Panc1 (cell line): ENCODE measurements around the gene SARDH. TPM values are rescaled to one million over a fixed set of nuclear protein-coding genes. Genes with fewer than 3 reads are reported as not detected.

ENCODE experiments used
- ATAC-seq: fragments of 200-7000 bp; cut with Tn5 transposase; 2 replicates; pipeline ENCODE4 v1.9.1; 2020; ENCODE audit warnings: mild to moderate bottlenecking, moderate library complexity
- BruUV-seq: library from RNA; stranded (reverse); fragments of 400-500 nt; replicated peaks from 2 replicates; lab custom pipeline; 2021; lab: Mats Ljungman, UMichigan
- CTCF ChIA-PET: fragments of 300-600 bp; sonication (Branson Sonifier 250); formaldehyde crosslinking; loops from one replicate; lab custom pipeline; 2022; ENCODE audit warnings: antibody characterized with exemption; lab: Charles Lee
- POLR2A ChIA-PET: fragments of 300-600 bp; sonication (Branson Sonifier 250); formaldehyde crosslinking; loops from one replicate; lab custom pipeline; 2022; ENCODE audit warnings: antibody characterized with exemption; lab: Charles Lee
- DNase-seq: peaks from one replicate; pipeline ENCODE4 v3.0.0-alpha.2; 2010; ENCODE audit warnings: low read depth, low spot score
- H3K27ac ChIP-seq: 2 replicates; pipeline ENCODE4 v1.5.1; 2011; ENCODE audit warnings: mild to moderate bottlenecking, low read length, inconsistent platforms
- H3K27me3 ChIP-seq: fragments of 200-500 bp; sonication (Bioruptor generic); 2 replicates; pipeline ENCODE4 v1.6.0; 2014; ENCODE audit warnings: low read length, inconsistent platforms; ENCODE audit not compliant: control insufficient read depth, insufficient read depth
- H3K36me3 ChIP-seq: fragments of 200-500 bp; sonication (Bioruptor generic); 2 replicates; pipeline ENCODE4 v1.5.1; 2014; ENCODE audit warnings: inconsistent platforms, mild to moderate bottlenecking, low read length, moderate library complexity; ENCODE audit not compliant: control insufficient read depth, insufficient read depth
- H3K4me1 ChIP-seq: 2 replicates; pipeline ENCODE4 v1.5.1; 2011; ENCODE audit warnings: inconsistent platforms, mild to moderate bottlenecking, low read length, moderate library complexity; ENCODE audit not compliant: control insufficient read depth, insufficient read depth
- H3K4me3 ChIP-seq, 2 experiments: 2 replicates each; pipeline ENCODE4 v1.5.1; 2011 to 2012; ENCODE audit warnings: low read depth in 2 of 2, low read length in 2 of 2, mild to moderate bottlenecking in 2 of 2, inconsistent platforms in 1 of 2, moderate library complexity in 1 of 2
- H3K9me3 ChIP-seq: fragments of 200-500 bp; sonication (Bioruptor generic); 2 replicates; pipeline ENCODE4 v1.5.1; 2014; ENCODE audit warnings: low read depth, mild to moderate bottlenecking, inconsistent platforms, low read length, moderate library complexity; ENCODE audit not compliant: control insufficient read depth, insufficient read depth
- POLR2AphosphoS5 ChIP-seq: IDR thresholded peaks from 2 replicates; pipeline ENCODE4 v1.6.1; 2012; ENCODE audit warnings: mild to moderate bottlenecking, low read depth, low read length, moderate library complexity
- SIN3A ChIP-seq: IDR thresholded peaks from 2 replicates; pipeline ENCODE4 v1.6.1; 2012; ENCODE audit warnings: low read depth, mild to moderate bottlenecking, low read length, moderate library complexity, borderline replicate concordance; ENCODE audit not compliant: insufficient read depth
- TCF7L2 ChIP-seq: IDR thresholded peaks from 2 replicates; pipeline ENCODE4 v1.6.1; 2011; ENCODE audit warnings: mild to moderate bottlenecking, low read depth, low read length, inconsistent platforms
- in situ Hi-C: cut with HindIII; loops from 2 replicates; pipeline ENCODE4 v1.10.0; 2016; ENCODE audit warnings: low sequenced_read_pairs, low pct_unique_long_range_greater_than_20kb
- intact Hi-C: fragments of 100-400 bp; cut with micrococcal nuclease; formaldehyde crosslinking; loops from one replicate; pipeline ENCODE4 v1.10.0; 2022; ENCODE audit not compliant: unreplicated experiment
- total RNA-seq: library from RNA; stranded (reverse); gene quantifications from one replicate; pipeline ENCODE4 v1.2.1, GENCODE V29; 2021; ENCODE audit not compliant: unreplicated experiment
- TF ChIP-seq, protein P1 (sequence below): fragments of 450-650 bp; IDR thresholded peaks from 2 replicates; pipeline ENCODE4 v1.5.1; 2017; ENCODE audit warnings: mild to moderate bottlenecking
- TF ChIP-seq, protein P2 (sequence below), 2 experiments: IDR thresholded peaks; 2 replicates each; pipeline ENCODE4 v1.6.1; 2011 to 2012; ENCODE audit warnings: low read depth in 2 of 2, control low read depth in 1 of 2, low read length in 1 of 2, mild to moderate bottlenecking in 1 of 2, moderate library complexity in 1 of 2; ENCODE audit not compliant: insufficient read depth in 1 of 2

The SARDH gene
- total RNA-seq, 1 experiment from 2014 or later, result 0.13 TPM

DNA sequence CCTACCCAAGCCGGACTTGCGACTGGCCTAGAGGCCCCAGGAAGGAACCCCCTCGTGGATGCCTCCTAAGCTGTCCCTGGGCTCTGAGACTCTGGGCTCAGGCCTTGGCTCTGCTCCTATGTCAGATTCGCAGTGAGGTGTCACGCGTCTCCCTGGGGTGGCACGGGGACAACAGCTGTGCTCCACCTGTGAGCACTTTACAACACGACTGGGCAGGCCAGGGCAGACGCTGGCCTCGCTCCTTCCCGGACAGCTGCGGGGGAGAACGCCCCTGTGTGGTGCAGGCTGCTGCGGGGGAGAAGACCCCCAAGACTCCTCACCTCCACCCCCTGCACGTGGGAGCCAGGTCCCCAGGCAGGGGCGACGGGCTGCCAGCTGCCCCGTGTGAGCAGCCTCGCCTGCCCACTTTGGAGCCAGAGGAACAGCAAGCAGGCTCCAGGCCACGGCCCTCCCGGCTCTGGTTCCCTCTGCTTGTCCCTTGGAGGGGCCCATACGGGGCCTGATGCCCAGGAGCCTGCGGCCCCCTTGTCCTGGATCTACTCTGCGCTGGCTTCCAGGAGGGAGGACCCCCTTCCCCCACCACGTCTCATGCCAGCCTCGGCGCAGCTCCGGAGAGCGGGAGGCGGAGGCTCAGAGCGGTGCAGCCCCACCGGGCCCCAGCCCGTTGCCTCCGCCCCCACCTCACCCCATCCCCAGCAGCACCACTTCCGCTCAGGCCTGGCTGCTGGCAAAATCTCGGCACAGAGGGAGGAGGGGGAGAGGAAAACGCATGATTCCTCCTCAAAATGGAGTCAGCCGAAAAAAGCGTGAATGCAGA is 36.0 kb downstream of the SARDH start:
- BruUV-seq, result no TSS peak
- H3K4me3 ChIP-seq, result no peak overlapping the region
- no peak for DNase-seq
- TF ChIP-seq SIN3A (no peak), POLR2AphosphoS5 (no peak), TCF7L2 (no peak)
- TF ChIP-seq, protein P1, sequence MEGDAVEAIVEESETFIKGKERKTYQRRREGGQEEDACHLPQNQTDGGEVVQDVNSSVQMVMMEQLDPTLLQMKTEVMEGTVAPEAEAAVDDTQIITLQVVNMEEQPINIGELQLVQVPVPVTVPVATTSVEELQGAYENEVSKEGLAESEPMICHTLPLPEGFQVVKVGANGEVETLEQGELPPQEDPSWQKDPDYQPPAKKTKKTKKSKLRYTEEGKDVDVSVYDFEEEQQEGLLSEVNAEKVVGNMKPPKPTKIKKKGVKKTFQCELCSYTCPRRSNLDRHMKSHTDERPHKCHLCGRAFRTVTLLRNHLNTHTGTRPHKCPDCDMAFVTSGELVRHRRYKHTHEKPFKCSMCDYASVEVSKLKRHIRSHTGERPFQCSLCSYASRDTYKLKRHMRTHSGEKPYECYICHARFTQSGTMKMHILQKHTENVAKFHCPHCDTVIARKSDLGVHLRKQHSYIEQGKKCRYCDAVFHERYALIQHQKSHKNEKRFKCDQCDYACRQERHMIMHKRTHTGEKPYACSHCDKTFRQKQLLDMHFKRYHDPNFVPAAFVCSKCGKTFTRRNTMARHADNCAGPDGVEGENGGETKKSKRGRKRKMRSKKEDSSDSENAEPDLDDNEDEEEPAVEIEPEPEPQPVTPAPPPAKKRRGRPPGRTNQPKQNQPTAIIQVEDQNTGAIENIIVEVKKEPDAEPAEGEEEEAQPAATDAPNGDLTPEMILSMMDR, result no peak
- TF ChIP-seq, protein P2, sequence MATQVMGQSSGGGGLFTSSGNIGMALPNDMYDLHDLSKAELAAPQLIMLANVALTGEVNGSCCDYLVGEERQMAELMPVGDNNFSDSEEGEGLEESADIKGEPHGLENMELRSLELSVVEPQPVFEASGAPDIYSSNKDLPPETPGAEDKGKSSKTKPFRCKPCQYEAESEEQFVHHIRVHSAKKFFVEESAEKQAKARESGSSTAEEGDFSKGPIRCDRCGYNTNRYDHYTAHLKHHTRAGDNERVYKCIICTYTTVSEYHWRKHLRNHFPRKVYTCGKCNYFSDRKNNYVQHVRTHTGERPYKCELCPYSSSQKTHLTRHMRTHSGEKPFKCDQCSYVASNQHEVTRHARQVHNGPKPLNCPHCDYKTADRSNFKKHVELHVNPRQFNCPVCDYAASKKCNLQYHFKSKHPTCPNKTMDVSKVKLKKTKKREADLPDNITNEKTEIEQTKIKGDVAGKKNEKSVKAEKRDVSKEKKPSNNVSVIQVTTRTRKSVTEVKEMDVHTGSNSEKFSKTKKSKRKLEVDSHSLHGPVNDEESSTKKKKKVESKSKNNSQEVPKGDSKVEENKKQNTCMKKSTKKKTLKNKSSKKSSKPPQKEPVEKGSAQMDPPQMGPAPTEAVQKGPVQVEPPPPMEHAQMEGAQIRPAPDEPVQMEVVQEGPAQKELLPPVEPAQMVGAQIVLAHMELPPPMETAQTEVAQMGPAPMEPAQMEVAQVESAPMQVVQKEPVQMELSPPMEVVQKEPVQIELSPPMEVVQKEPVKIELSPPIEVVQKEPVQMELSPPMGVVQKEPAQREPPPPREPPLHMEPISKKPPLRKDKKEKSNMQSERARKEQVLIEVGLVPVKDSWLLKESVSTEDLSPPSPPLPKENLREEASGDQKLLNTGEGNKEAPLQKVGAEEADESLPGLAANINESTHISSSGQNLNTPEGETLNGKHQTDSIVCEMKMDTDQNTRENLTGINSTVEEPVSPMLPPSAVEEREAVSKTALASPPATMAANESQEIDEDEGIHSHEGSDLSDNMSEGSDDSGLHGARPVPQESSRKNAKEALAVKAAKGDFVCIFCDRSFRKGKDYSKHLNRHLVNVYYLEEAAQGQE (IDR thresholded peaks at IDR 0.05; ENCODE audit: insufficient read depth in 1 of 2, low read depth in 2 of 2, low read length in 1 of 2), result no peak
- H3K4me1 ChIP-seq, result no peaks in the 10 kb centered on the region
- ChIA-PET CTCF (no interaction called here), POLR2A (no interaction called here)
- intact Hi-C loops, result no loop called here
- no peaks in the 10 kb centered on the region for H3K9me3 ChIP-seq
- no peaks in the 10 kb centered on the region for H3K36me3 ChIP-seq
- ATAC-seq, result no peak
- no peak overlapping the region for H3K27ac ChIP-seq
- in situ Hi-C loops, result no loop called here
- 0 out of 2 replicates have a peak, but pooled peaks cover 2% of the 10 kb centered on the region for H3K27me3 ChIP-seq

DNA sequence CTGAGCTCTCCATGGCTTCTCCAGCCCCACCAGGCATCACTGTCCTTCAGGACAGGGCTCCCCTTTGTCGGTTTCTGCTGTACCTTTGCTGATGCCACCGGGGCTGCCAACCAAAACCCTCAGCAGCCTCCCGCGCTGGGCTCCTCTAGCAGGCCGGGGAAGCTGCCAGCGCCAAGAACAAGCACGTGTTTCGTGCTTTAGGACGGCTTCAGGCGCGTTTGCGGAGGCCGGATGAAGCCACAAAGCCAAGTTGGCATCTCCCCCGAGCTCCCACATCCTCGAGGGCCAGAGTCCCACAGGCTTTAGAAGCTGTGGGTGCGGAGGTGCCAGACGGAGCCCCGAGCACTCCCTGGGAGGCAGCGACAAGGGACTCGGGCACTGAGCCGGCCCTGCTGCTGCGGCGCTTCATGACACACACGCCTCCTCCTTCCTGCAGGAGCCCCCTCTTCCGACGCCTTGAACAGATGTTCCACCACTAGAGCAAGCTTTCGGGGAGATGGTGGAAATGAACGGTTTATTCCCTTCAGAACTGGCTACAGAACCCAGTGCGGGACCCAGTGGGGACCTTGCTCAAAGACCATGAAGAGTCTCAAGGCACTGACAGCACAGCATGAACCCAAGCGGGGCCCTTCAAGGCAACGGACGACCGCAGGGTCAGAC is 36.7 kb downstream of the SARDH start:
- BruUV-seq, result no TSS peak

More for the DNA sequence above, 36.7 kb downstream of the SARDH start:
- ATAC-seq (no peak), DNase-seq (no peak)
- no peak overlapping the region for H3K27ac ChIP-seq
- TF ChIP-seq, protein P1, result no peak
- TF ChIP-seq POLR2AphosphoS5 (no peak), TCF7L2 (no peak), SIN3A (no peak)
- TF ChIP-seq, protein P2 (IDR thresholded peaks at IDR 0.05; ENCODE audit: insufficient read depth in 1 of 2, low read depth in 2 of 2, low read length in 1 of 2), result no peak
- ChIA-PET POLR2A (no interaction called here), CTCF (no interaction called here)
- H3K36me3 ChIP-seq, result no peaks in the 10 kb centered on the region
- no peaks in the 10 kb centered on the region for H3K9me3 ChIP-seq
- no peaks in the 10 kb centered on the region for H3K4me1 ChIP-seq
- 0 out of 2 replicates have a peak, but pooled peaks cover 2% of the 10 kb centered on the region for H3K27me3 ChIP-seq
- in situ Hi-C loops, result no loop called here
- H3K4me3 ChIP-seq, result no peak overlapping the region
- intact Hi-C loops, result no loop called here
